Stimulated activated CD4-positive, alpha-beta T cell treated with anti-CD3 and anti-CD28 coated beads, Interleukin-1b, Interleukin-23, amount 100 ng/mL, for 4 hours (primary cell): ENCODE data around the gene TMEM181.
"Not testable (repeated sequence)": the region's sequence is repeated elsewhere in the genome, so short reads cannot be mapped to it uniquely, and the experiment has no call there.

Source experiments
- DNase-seq, 2 donors: peaks; one replicate each; pipeline ENCODE4 v3.0.0-alpha.2; 2020; ENCODE audit warnings: low read depth in 2 of 2

The TMEM181 gene

DNA sequence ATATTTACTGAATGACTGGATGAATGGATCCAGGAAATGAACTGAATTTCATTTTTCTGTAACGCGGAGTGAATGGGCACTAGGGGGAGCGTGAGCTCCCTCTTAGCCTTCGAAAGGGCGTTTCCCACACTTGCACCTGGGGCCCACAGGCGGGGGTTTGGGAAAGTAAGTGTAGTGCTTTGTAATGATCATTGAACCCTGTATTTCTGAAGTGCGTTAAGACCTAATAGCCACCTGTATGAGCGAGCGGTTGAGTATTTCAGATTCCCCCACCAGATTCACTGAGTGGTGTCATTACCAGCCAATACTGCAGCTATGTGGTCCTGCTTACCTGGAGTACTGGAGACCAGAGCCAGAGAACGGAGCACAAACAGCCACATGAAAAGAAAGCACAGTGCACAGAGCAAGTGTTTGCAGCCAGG is 100.5 kb downstream of the TMEM181 start:
- no peak for DNase-seq

DNA sequence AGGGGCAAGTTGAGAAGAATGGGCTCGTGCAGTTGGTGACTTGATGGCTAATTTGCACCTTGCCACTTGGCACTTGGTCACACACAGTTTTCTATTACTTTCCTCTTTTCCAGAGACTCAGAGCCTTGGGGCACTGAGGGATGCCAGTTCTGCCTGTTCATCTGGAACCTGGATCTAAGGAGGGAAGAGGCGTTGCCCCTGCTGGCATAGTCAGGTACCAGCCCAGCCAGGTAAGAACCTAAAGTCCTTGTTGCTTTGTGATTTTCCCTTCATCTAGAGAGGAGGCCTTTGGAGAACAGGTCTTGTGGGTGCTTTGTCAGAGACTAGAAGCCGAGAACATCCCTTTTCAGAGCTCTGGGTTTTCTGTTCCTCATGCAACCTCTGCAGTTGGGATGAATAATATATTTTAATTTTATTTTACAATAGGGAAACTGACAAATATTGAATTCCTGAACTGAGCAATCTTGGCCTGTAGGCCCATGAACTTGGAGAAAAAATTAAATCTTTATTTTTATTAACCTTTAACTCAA is 101.3 kb downstream of the TMEM181 start:
- DNase-seq = no peak

DNA sequence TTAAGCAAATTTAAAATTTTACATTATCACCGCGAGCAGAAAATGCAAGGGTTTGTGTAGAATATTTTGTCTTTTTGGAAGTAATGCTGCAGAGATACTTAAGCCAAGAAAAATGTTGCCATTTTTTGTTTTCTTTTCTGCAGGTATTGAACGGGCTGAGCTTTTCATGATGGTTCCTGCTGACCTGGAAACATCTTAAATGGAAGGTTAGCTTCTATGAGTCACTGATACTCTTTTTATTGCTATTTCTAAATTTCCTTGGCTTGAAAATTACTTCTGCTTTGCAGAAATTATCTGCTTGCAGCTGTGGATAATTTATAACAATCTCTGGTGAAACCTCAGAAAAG is 102.7 kb downstream of the TMEM181 start:
- DNase-seq = no peak

DNA sequence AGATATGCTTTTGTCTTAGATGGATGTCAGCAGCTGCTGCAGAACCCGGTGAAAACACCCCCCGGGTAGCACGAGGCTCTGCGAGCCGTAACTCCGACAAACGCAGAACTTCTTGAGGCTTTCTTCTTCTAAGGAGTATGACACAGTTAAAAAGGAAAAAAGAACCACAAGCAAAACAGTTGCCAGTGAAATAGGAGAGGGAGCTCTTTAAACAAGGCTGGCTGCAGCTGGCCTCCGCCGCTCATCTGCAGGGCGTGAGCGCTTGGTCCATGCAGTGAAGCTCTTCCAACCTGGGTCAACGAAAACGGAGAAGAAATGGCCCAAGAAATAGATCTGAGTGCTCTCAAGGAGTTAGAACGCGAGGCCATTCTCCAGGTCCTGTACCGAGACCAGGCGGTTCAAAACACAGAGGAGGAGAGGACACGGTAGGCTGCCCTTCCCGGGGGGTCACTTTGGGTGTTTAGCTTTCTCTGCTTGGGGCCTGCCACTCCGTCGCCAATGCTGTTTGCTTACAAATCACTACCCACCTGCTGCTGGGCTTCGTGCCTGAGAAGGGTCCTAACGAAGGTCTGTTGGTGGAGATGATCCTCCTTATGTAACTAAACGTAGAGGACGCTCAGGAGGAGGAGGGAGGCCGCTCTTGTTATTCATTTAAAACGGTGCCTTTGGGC is 103.2 kb downstream of the TMEM181 start:
- DNase-seq = no peak

DNA sequence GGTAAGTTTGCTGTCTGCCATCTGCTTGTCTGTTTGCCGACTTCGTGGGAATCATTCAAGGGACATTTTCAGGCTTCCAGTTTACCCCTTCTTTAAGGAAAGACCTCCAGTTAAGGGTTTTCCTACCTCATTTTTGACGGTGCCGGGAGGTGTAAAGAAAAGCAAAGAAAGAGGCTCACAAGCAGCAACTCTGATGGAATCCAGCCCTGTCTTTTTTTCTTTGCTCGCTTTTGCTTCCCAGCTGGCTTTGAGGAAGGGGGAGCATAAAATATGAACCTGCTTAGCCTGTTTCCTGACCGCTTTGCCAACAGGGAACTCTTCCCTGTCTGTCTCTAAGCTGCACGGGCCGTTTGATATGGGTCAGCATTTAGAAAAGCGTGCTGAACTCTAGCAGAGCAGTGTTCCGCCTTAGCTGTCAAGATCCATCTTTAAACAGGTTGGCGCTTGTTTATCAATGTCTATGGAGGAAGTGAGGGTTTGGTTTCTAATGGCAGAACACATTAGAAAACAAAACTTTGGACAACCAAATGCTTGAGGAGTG is 103.8 kb downstream of the TMEM181 start:
- DNase-seq = no peak

DNA sequence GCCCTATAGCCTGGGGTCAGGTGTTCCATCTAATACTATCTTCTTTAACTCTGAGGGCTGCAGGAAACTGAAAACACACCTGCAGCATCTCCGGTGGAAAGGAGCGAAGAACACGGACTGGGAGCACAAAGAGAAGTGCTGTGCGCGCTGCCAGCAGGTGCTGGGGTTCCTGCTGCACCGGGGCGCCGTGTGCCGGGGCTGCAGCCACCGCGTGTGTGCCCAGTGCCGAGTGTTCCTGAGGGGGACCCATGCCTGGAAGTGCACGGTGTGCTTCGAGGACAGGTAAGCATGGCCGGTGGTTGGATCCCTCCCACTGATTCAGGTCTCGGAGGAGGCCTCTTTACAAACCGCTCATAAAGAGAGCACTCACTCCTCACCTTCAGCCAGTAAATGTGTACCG is 105.4 kb downstream of the TMEM181 start:
- DNase-seq = no peak

DNA sequence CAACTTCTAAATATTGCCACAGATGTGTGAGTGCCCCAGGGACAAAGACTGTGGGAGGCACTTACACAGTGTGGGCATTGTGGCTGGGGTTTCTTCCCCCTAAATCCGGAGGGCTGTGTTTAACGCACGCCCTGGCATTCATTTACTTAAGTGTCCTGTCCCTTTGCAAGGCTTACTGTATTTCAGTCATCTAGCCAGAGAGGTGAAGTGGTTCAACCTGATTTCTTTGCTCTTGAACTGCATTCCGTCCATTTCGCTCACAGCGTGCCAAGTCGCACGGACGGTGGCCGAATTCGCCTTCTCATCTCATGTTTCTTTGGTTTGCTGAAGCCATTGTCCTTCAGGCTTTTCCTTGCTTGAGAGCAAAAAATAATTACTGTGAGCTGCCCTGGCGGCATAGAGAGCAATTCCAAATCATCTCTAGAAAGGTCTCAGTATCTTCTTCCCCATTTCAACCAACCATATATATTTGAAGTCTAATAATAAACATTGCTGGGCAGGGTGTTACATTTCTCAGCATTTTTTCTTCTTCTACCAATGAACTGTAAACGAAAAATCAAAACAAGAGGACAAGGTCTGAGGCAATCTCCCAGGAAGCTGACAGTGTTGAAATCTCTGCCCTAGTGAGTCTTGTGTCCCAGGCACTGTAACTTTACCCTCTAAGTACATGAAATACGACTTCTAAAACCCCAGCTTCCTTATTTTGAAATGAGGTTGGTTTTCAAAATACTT is 106.9 kb downstream of the TMEM181 start:
- no peak for DNase-seq

DNA sequence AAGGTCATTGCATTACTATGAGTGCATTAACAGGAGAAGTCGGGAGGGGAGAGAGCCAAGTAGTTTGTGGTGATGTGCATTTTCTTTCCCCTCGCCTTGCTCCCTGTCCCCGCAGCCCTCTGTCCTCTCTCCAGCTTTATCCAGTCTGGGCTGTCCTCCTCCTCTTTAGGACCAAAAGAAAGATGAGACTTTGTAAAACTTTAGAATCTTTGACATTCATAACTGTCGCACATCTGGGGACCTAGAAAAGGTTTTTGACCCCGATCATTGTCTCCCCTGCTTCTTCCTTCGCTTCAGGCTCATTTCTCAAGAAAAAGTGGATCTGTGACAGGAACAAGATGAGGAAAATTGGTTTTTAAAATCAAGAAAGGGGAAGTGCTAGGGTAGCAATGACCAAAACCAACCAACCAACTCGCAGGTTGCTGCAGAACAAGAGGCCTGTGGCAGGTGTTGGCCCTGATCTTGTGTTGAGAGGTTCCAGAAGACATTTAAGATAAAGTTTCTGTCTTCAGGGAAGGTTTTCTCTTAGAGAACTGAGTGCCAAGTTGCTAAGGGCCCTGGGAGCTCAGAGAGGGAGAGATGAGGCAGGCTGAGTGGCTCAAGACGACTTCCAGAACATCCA is 107.6 kb downstream of the TMEM181 start:
- DNase-seq = no peak

DNA sequence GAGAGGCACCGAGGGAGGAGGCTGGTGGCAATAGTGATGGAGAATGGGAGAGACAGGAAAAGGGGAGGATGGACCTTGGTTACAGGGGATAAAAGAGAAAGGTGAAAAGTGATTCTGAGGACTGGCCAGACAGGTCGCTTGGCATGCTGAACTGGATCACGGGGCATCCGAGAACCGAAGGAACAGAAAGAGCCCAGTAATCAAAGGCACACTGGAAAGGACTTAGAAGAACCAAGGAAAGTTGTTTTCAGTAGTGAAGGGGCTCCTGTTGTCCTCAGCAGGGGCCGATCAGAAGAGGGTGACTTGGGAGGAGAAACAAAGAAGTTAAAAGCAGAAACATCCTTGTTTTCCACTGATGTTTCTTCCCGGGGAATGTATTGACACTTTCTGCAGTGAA is 108.8 kb downstream of the TMEM181 start:
- DNase-seq = no peak

DNA sequence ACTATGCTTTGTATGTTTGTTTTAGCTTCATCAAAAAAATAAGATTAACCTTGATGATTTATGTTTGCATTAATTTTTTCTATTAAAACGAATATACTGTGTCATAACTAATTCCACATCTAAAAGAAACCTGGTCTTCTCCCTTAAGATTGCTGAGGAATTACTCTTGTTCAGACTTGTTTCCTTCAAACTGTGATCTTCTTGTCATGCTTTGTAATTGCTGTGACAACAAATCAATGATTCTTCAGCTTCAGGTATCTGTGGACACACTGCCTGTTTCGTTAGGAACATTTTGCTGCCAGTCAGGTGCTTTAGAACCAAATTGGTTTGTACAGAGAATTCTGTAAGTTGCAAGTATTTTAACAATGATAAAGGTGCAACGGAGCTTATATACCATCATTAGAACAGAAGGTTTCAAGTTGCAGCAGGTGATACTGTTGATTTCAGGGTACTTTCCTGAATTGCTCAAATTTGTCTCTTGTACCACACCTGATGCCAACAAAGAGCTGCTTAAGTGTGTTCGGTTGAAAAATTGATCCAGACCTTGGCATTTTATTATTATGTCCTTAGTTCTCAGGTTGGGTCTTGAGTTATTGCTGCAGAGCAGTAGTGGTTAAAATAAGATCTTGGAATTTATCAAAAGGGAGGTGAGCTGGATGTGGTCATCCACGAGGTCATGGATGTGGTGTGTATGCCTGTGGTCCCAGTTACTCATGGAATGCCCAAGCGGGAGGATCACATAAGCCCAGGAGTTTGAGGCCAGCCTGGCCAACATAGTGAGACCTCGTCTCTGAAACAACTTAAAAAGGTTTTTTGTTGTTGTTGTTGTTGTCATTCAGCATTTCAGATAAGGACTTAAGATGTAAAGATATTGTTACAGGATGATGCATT is 109.5 kb downstream of the TMEM181 start:
- no peak for DNase-seq

DNA sequence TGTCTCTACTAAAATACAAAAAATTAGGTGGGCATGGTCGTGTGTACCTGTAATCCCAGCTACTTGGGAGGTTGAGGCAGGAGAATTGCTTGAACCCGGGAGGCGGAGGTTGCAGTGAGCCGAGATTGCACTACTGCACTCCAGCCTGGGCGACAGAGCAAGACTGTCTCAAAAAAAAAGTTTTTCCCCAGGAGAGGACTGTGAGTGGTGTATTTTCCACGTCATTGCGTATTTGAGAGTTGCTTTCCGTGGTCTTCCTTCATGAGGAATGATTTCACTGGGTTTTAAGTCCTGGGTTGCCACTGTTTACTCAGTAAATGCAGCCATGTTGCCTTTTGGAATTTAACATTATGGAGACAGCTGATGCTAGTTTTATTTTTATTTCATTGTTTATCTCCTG is 112.2 kb downstream of the TMEM181 start:
- not testable (repeated sequence) for DNase-seq

DNA sequence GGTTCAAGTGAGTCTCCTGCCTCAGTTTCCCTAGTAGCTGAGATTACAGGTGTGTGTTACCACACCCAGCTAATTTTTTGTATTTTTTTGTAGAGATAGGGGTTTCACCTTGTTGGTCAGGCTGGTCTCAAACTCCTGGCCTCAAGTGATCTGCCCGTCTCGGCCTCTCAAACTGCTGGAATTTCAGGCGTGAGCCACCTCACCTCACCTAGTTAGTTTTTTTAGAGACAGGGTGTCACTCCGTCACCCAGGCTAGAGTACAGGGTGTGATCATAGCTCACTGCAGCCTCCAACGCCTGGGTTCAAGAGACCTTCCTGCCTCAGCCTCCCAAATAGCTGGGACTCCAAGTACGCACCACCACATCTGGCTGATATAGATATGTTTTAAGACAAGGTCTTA is 112.8 kb downstream of the TMEM181 start:
- no peak for DNase-seq

DNA sequence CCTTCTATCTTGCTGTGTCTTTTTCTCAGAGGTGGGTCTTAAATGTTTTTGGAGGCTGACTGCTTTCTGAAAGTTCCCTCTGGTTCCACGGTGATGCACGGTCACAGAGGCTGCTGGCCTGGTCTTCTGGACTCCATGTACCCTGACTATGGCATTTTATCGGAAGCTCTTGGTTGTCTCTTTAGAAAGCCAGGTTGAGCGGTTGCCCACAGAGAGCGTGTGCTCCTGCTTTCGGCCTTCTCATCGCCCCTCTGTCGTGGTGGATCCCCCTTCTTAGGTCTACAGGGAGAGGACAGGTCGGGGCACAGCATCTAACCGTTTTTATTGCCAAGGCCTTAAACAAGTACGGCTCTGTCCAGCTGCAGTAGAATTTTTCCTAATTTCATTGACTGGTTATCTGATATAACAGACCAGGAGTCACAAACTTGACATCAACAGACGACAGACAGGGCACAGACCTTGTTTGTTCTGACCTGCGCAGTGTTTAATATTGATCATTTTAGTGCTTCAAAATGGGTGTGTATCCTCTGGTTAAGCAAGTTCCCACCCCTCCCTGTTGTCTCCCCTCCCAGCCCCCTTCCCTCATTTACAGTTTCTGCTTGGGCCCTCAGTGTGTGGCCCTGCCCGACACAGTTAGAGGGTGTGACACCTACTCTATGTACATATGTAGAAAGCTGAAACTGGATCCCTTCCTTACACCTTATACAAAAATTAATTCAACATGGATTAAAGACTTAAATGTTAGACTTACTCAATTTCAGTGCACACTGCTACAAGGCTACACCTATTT is 114.6 kb downstream of the TMEM181 start:
- no peak for DNase-seq

DNA sequence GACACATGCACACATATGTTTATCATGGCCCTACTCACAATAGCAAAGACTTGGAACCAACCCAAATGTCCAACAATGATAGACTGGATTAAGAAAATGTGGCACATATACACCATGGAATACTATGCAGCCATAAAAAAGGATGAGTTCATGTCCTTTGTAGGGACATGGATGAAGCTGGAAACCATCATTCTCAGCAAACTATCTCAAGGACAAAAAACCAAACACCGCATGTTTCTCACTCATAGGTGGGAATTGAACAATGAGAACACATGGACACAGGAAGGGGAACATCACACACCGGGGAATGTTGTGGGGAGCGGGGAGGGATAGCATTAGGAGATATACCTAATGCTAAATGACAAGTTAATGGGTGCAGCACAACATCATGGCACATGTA is 117.2 kb downstream of the TMEM181 start:
- not testable (repeated sequence) for DNase-seq

DNA sequence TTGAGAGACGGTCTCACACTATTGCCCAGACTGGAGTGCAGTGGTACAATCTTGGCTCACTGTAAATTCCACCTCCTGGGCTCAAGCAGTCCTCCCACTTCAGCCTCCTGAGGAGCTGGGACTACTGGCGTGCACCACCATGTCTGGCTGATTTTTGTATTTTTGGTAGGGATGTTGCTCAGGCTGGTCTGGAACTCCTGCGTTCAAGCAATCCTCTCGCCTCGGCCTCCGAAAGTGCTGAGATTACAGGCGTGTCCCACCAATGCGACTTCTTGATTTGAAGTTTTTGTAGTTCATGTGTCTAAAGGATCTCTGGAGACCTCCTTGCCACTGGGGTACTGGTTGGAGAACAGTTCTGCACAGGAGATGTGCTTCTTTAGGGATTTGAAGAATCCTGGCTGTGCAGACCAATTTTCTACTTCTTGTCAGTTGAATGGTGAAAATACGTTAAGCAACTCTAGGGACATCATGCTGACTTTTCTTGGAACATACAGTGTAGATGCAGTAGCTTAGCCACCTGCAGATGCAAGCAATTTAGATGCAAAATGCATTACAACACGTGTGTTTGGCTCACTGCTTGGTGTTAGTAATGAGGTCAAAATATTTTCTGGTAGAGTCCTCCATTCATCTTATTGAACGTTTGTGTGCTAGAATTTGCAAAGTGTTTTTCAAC is 118.2 kb downstream of the TMEM181 start:
- no peak for DNase-seq

DNA sequence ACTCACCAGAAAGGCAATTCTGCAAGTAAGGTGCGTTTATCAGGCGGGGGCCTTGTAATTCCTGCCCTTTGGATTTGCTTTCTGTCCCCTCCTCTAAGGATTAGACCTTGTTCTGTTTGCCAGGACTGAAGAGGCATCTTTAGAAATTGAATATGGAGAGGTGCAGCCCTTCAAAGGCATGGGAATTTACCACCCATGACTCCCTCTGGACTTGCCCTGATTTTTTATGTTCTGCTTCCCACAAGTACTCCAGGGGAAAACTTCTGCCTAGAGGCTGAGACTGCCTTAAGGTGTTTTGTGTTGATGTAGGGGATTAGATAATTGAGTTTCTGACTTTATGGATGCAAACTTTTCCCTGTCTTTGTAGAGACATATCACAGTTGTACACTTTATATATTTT is 120.1 kb downstream of the TMEM181 start:
- no peak for DNase-seq

DNA sequence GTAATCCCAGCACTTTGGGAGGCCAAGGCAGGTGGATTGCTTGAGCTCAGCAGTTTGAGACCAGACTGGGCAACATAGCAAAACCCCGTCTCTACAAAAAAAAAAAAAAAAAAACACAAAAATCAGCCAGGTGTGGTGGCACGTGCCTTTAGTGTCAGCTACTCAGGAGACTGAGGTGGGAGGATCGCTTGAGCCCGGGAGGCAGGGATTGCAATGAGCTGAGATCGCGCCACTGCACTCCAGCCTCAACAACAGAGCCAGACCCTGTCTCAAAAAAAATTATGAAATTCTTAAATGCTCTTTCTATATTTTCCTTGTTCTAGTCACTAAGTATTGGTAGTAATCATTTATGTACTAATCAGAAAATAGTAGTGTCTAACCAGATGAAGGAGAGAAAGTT is 120.6 kb downstream of the TMEM181 start:
- DNase-seq = no peak

DNA sequence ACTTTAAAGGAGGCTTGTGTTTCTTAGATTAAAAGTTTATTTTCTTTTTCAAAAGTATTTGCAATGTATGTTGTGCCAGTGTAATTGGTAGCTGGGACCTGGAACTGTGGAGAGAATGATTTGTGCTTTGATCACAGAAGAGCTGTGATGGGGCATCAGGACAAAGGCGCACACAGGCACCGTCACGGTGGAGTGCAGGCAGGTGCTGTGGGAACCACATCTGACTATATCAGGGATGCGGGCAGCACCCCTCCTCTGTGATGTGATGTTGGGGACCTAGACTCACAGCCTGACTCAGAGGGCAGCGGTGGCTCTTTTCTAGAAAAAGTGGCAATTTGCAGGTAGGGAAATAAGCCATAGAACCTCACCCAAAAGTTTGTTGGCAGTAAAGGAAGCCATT is 124.4 kb downstream of the TMEM181 start:
- no peak for DNase-seq

DNA sequence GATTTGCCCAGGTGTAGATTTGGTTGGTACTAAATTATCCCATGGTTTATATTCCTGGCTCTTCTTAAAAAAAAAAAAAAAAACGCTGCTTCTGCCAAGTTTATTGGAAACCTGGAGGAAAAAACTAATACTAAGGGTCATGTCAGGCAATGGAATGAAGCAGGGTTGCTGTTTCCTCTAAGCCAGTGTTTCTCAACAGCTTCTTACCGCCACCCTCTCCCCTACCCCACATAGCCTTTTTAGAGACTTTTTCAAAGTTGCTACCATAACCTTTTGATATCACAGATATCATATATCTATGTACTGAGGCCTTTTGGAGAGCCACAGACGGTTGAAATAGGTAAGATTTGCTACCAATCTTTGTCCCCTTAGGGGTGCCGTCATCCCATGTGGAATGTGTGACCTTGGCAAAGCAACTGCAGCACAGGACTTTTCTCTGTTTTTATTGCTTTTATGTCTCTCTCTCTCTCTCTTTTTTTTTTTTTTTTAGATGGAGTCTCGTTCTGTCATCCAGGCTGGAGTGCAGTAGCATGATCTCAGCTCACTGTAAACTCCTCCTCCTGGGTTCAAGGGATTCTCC is 124.9 kb downstream of the TMEM181 start:
- no peak for DNase-seq
